ENCODE measurements around the gene CYSRT1.

The CYSRT1 gene

GRCh38 chr9:137232510-137232909, 7.5 kb downstream of the CYSRT1 start:
- Histone ChIP-seq H3K36me3 (replicated peaks) (no peaks in the 10 kb centered on the region), H3K27ac (no peak overlapping the region), H3K4me3 (ENCODE audit: low read depth, low read length) (no peak overlapping the region), H3K27me3 (replicated peaks) (no peaks in the 10 kb centered on the region)
- in situ Hi-C loops (cut with HindIII; ENCODE audit: low pct_ligation_motif_present, low sequenced_read_pairs), result no loop called here
- no peak for DNase-seq
- TF ChIP-seq, protein P1, sequence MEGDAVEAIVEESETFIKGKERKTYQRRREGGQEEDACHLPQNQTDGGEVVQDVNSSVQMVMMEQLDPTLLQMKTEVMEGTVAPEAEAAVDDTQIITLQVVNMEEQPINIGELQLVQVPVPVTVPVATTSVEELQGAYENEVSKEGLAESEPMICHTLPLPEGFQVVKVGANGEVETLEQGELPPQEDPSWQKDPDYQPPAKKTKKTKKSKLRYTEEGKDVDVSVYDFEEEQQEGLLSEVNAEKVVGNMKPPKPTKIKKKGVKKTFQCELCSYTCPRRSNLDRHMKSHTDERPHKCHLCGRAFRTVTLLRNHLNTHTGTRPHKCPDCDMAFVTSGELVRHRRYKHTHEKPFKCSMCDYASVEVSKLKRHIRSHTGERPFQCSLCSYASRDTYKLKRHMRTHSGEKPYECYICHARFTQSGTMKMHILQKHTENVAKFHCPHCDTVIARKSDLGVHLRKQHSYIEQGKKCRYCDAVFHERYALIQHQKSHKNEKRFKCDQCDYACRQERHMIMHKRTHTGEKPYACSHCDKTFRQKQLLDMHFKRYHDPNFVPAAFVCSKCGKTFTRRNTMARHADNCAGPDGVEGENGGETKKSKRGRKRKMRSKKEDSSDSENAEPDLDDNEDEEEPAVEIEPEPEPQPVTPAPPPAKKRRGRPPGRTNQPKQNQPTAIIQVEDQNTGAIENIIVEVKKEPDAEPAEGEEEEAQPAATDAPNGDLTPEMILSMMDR (IDR thresholded peaks at IDR 0.05; ENCODE audit: low read depth, low read length, missing control alignments), result no peak

GRCh38 chr9:137233143-137233980, 8.4 kb downstream of the CYSRT1 start:
- TF ChIP-seq, protein P1 (IDR thresholded peaks at IDR 0.05; ENCODE audit: low read depth, low read length, missing control alignments), result no peak
- DNase-seq, result no peak
- H3K36me3 ChIP-seq (replicated peaks), result no peaks in the 10 kb centered on the region
- in situ Hi-C loops (cut with HindIII; ENCODE audit: low pct_ligation_motif_present, low sequenced_read_pairs), result no loop called here
- H3K27me3 ChIP-seq (replicated peaks), result no peaks in the 10 kb centered on the region
- no peak overlapping the region for H3K27ac ChIP-seq
- no peak overlapping the region for H3K4me3 ChIP-seq (ENCODE audit: low read depth, low read length)

DNA sequence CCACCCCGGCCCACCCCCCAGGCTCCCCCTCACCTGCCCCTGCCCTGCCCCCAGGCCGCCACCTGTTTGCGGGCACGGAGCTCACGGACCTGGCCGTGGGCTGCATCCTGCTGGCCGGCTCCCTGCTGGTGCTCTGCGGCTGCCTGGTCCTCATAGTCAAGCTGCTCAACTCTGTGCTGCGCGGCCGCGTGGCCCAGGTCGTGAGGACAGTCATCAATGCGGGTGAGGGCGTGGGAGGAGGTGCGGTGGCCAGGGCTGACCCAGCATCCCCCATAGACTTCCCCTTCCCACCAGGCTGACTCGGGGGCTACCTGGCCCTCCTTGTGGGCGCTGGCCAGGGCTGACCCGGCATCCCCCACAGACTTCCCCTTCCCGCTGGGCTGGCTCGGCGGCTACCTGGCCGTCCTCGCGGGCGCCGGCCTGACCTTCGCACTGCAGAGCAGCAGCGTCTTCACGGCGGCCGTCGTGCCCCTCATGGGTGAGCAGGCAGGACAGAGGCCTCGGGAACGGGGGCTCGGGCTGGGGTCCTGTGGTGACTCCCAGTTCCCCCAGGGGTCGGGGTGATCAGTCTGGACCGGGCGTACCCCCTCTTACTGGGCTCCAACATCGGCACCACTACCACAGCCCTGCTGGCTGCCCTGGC, 9.2 kb downstream of the CYSRT1 start:
- in situ Hi-C loops (cut with HindIII; ENCODE audit: low pct_ligation_motif_present, low sequenced_read_pairs), result no loop called here
- H3K36me3 ChIP-seq (replicated peaks), result no peaks in the 10 kb centered on the region
- H3K27me3 ChIP-seq (replicated peaks), result no peaks in the 10 kb centered on the region

DNA sequence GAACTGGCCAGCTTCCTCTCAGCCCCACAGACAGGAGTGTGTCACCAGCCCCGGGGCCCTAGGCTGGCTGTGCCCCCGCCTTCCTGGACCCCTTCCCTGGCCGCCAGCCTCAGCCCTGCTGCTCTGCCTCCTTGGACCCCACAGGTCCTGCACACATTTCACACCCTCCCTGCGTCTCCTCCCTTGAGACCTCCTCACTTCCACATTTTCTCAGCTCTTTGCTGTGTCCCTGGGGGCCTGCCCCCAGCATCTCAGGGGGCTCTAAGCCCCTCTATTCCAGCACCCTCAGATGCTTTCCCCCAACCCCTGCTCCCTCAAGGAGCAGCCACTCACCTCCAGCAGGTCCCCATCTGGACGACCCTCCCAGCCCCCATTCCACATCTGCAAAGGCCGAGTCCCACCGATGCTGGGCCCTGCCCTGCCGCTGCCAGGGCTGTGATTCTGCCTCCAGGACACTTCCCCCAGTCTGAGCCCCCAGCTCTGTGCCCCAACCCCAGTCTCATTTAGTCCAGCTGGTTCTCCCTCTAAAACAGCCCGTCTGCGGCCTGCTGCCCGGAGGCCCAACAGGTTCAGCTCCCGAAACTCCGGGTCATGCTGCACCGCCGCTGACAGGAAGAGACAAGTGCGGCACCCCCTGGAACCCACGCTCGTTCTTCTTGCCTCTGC, 9.9 kb downstream of the CYSRT1 start:
- in situ Hi-C loops (cut with HindIII; ENCODE audit: low pct_ligation_motif_present, low sequenced_read_pairs), result no loop called here
- no peaks in the 10 kb centered on the region for H3K27me3 ChIP-seq (replicated peaks)

More for the DNA sequence above, 9.2 kb downstream of the CYSRT1 start:
- Histone ChIP-seq H3K4me3 (ENCODE audit: low read depth, low read length) (no peak overlapping the region), H3K27ac (no peak overlapping the region)
- no peak for DNase-seq
- TF ChIP-seq, protein P1 (IDR thresholded peaks at IDR 0.05; ENCODE audit: low read depth, low read length, missing control alignments), result no peak

DNA sequence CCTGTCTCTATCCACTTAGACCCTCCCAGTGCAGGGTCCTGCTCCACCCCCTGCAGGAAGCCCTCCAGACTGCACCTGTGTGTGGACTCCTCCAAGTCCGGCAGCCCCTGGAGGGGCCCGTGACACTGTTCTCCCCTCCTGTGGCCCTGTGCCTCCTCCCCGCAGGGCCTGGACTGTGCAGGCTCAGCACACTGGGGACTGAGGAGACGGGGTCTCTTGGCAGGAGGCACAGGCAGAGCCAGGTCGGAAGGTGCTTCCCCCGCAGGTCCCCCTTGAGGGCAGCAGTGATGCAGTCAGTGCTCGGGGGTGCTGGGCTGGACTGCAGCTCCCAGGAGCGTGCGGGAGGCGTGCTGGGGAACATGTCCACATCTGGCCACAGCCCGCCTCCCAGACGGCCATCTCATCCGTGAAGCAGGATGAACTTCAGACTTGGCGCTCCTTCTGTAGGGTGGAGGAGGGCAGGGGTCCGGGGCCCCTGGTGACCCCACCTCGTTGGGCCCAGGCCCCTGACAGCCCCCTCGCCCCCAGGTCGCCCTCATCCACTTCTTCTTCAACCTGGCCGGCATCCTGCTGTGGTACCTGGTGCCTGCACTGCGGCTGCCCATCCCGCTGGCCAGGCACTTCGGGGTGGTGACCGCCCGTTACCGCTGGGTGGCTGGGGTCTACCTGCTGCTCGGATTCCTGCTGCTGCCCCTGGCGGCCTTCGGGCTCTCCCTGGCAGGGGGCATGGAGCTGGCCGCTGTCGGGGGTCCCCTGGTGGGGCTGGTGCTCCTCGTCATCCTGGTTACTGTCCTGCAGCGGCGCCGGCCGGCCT, 10.7 kb downstream of the CYSRT1 start:
- no peaks in the 10 kb centered on the region for H3K27me3 ChIP-seq (replicated peaks)
- H3K27ac ChIP-seq, result no peak overlapping the region
- H3K36me3 ChIP-seq (replicated peaks), result no peaks in the 10 kb centered on the region
- in situ Hi-C loops (cut with HindIII; ENCODE audit: low pct_ligation_motif_present, low sequenced_read_pairs), result no loop called here
- H3K4me3 ChIP-seq (ENCODE audit: low read depth, low read length), result no peak overlapping the region
- no peak for DNase-seq
- TF ChIP-seq, protein P1 (IDR thresholded peaks at IDR 0.05; ENCODE audit: low read depth, low read length, missing control alignments), result no peak

More for the DNA sequence above, 9.9 kb downstream of the CYSRT1 start:
- TF ChIP-seq, protein P1 (IDR thresholded peaks at IDR 0.05; ENCODE audit: low read depth, low read length, missing control alignments), result no peak
- Histone ChIP-seq H3K4me3 (ENCODE audit: low read depth, low read length) (no peak overlapping the region), H3K36me3 (replicated peaks) (no peaks in the 10 kb centered on the region), H3K27ac (no peak overlapping the region)
- no peak for DNase-seq
